NCI-H2171 treated with DMSO at 0.1 percent for 48 hours (cell line): ENCODE results near the gene HTRA2.
"Not testable (repeated sequence)": the region's sequence is repeated elsewhere in the genome, so short reads cannot be mapped to it uniquely, and the experiment has no call there.

Experiments
- DNase-seq: peaks from one replicate; lab custom pipeline; 2025; lab: John Stamatoyannopoulos, UW

Gene HTRA2

GRCh38 chr2:74561022-74561421, 31.3 kb downstream of the HTRA2 start:
- DNase-seq = not testable (repeated sequence)

GRCh38 chr2:74562126-74562775, 32.5 kb downstream of the HTRA2 start:
- no peak for DNase-seq

GRCh38 chr2:74564222-74564621, 34.5 kb downstream of the HTRA2 start:
- no peak for DNase-seq

GRCh38 chr2:74566076-74566753, 36.5 kb downstream of the HTRA2 start:
- no peak for DNase-seq

- DNase-seq = no peak
Measured at GRCh38 chr2:74566754-74567085, 37.0 kb downstream of the HTRA2 start.

GRCh38 chr2:74567881-74568280, 38.1 kb downstream of the HTRA2 start:
- DNase-seq = no peak

- DNase-seq = no peak
Measured at GRCh38 chr2:74569686-74570085, 40.0 kb downstream of the HTRA2 start.

GRCh38 chr2:74571058-74571457, 41.3 kb downstream of the HTRA2 start:
- DNase-seq = no peak

- no peak for DNase-seq
Measured at GRCh38 chr2:74572178-74572925, 42.6 kb downstream of the HTRA2 start.

GRCh38 chr2:74573747-74574562, 44.2 kb downstream of the HTRA2 start:
- no peak for DNase-seq

GRCh38 chr2:74575320-74575719, 45.6 kb downstream of the HTRA2 start:
- no peak for DNase-seq

- peak; percentile 93 for DNase-seq
Measured at GRCh38 chr2:74576211-74576862, 46.6 kb downstream of the HTRA2 start.

GRCh38 chr2:74576863-74577229, 47.1 kb downstream of the HTRA2 start:
- no peak for DNase-seq

- DNase-seq = peak; percentile 72
Measured at GRCh38 chr2:74577448-74577847, 47.7 kb downstream of the HTRA2 start.

- DNase-seq = no peak
Measured at GRCh38 chr2:74578408-74578807, 48.7 kb downstream of the HTRA2 start.

- DNase-seq = no peak
Measured at GRCh38 chr2:74581463-74581862, 51.7 kb downstream of the HTRA2 start.

- DNase-seq = no peak
Measured at GRCh38 chr2:74582184-74582583, 52.5 kb downstream of the HTRA2 start.
